ENCODE data around the gene DLK2.
"Not testable (repeated sequence)": the region's sequence is repeated elsewhere in the genome, so short reads cannot be mapped to it uniquely, and the experiment has no call there.

The DLK2 gene

GRCh38 chr6:43481075-43481474 is 25.7 kb upstream of the DLK2 start:
- DNase-seq = no peak

- DNase-seq = no peak
Measured at GRCh38 chr6:43478008-43478372, 22.6 kb upstream of the DLK2 start.

GRCh38 chr6:43477235-43478007 is 22.1 kb upstream of the DLK2 start, which contains the start of gene TJAP1:
TSS of gene TJAP1 (plus strand) at chr6:43477570. CDS start at chr6:43499002, 21,432 bp downstream.
- peak; percentile 88 for DNase-seq

GRCh38 chr6:43476746-43477145 is 21.4 kb upstream of the DLK2 start:
- DNase-seq = no peak

- no peak for DNase-seq
Measured at GRCh38 chr6:43475516-43475915, 20.2 kb upstream of the DLK2 start.

- no peak for DNase-seq
Measured at GRCh38 chr6:43472515-43472914, 17.2 kb upstream of the DLK2 start.

- no peak for DNase-seq
Measured at GRCh38 chr6:43471399-43471798, 16.1 kb upstream of the DLK2 start.

GRCh38 chr6:43469947-43470346 is 14.6 kb upstream of the DLK2 start:
- no peak for DNase-seq

GRCh38 chr6:43468748-43469681 is 13.7 kb upstream of the DLK2 start:
- no peak for DNase-seq

GRCh38 chr6:43468240-43468639 is 12.9 kb upstream of the DLK2 start:
- no peak for DNase-seq

GRCh38 chr6:43467752-43468151 is 12.4 kb upstream of the DLK2 start:
- no peak for DNase-seq

- DNase-seq = not testable (repeated sequence)
Measured at GRCh38 chr6:43467265-43467664, 11.9 kb upstream of the DLK2 start.

GRCh38 chr6:43465948-43466347 is 10.6 kb upstream of the DLK2 start:
- no peak for DNase-seq

GRCh38 chr6:43464337-43464736 is 9.0 kb upstream of the DLK2 start:
- no peak for DNase-seq

- no peak for DNase-seq
Measured at GRCh38 chr6:43461936-43462335, 6.6 kb upstream of the DLK2 start.

GRCh38 chr6:43460032-43460431 is 4.7 kb upstream of the DLK2 start:
- no peak for DNase-seq

- no peak for DNase-seq
Measured at GRCh38 chr6:43459535-43459934, 4.2 kb upstream of the DLK2 start.

GRCh38 chr6:43458154-43458553 is 2.8 kb upstream of the DLK2 start:
- not testable (repeated sequence) for DNase-seq

GRCh38 chr6:43457643-43458042 is 2.3 kb upstream of the DLK2 start:
- DNase-seq = peak; percentile 11

- DNase-seq = peak; percentile 54
Measured at GRCh38 chr6:43454696-43455530, 435 bp downstream of the DLK2 start.

- DNase-seq = no peak
Measured at GRCh38 chr6:43454290-43454695, 1.1 kb downstream of the DLK2 start.

- DNase-seq = no peak
Measured at GRCh38 chr6:43453831-43454230, 1.5 kb downstream of the DLK2 start.

- no peak for DNase-seq
Measured at GRCh38 chr6:43452896-43453295, 2.5 kb downstream of the DLK2 start.
